HG03571 (cell line): ENCODE measurements around the gene SLC39A9.
"Not testable (repeated sequence)": the region's sequence is repeated elsewhere in the genome, so short reads cannot be mapped to it uniquely, and the experiment has no call there.

ENCODE experiments used
- ATAC-seq: cut with Tn5 transposase; IDR thresholded peaks from one replicate; pipeline ENCODE4 v1.9.1; 2021; ENCODE audit not compliant: unreplicated experiment

Gene SLC39A9

DNA sequence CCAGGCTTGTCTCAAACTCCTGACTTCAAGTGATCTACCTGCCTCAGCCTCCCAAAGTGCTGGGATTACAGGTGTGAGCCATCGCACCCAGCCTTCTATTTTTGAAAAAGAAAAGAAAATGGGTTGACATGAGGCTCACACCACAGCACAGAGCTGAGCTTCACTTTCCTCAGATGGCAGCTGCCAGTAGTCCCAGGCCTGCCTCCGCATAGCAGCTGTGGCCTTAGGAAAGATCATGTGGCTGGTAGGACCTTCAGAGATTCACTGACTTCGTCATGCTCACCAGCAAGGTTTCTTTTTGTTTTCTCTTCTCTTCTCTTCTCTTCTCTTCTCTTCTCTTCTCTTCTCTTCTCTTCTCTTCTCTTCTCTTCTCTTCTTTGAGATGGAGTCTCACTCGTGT, 99.8 kb downstream of the SLC39A9 start:
- not testable (repeated sequence) for ATAC-seq

DNA sequence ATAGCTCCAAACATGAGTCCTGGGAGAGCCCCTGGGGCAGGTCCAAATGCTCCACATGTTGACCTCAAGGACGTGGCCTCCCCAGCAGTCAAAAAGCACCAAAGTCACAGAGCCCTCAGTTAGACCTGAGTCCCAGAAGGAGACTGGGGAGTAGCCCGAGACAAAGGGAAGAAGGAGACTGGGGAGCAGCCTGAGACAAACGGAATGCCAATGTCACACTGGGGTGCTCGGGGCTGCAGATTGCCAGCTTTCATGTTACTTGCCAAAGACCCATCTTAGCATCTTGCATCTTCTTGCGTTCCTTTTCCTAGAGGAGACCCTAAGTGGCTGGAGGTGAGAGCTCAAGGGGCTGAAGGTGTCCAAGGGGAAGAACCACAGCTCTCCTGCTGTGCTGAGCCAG, 100.9 kb downstream of the SLC39A9 start:
- ATAC-seq: no peak

DNA sequence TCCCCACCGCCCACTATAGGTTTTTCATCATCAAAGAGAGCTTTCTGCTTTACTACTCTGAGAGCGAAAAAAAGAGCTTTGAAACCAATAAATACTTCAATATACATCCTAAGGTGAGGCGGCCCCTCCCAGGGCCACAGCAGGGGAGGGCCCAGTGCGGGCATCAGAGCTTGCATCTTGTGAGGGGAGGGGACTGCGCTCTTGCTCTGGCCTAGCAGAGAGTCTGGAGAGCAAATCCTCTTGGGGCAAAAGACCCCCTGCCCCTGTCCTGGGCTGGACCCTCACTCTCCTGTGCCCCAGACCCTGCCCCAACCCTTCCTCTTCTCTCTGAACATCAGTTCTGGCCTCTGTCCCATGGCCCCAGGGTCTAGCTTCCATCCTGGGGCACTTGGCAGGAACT, 101.6 kb downstream of the SLC39A9 start:
- ATAC-seq: no peak

- ATAC-seq: no peak
Observed at GRCh38 chr14:69500736-69501135, 102.2 kb downstream of the SLC39A9 start.

GRCh38 chr14:69501423-69501838, 102.9 kb downstream of the SLC39A9 start:
- ATAC-seq: no peak

GRCh38 chr14:69504775-69505174, 106.3 kb downstream of the SLC39A9 start:
- ATAC-seq: no peak

DNA sequence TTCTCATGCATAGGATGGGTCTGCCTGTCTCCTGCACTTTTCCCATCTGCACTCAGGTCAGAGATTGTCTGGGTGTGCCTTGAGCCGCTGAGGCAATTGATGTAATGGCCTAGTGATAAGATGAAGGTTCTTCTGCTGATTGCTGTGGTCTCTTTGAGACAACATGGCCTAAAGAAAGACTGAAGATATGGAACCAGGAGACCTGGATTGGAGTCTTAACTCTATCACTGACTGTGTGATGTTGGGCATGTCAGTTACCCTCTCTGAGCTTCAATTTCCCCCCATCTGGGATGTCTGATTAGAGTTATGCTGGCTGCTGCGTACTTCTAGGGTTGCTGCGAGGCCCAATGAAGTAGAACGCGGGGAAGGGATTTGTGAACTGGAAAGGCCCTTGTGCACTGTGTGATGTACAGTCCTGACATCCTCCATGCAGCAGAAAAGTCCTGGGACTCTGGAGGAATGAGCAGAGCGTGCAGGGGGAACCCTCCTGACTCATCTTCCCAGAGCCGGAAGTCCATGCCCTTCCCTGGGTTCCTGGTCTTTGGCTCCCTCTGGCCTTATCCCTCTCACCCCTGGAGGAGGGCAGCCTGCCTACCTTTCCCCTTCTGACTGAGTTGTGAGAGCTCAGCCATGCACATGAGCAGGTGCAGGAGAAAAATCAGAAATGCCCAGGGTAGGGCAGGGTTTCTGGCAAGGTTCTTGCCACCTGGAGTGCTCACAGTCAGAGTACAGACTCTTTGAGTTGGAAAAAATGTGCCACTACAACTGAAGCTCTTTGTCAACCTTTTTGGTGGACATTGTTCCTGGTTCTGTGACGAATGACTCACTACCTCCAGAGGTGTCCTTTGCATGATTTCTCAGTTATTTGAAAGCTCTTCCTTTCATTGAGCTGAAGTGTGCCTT, 107.1 kb downstream of the SLC39A9 start:
- ATAC-seq: no peak

DNA sequence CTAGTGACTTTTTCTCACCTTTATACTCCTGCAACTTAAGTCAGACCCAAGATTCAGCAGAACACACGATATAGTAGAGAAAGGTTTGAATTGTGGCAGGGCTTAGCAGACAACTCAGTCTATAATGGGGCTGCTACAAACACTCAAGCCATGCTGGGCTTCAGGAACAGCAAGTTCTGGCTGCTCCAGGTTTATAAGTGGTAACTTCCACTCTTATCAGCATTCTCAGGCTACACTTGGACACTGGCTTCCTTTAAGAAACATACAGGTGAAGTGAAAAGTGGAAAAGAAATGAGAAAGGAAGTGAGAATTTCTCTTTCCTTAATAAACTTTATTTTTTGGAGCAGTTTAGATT, 107.7 kb downstream of the SLC39A9 start:
- no peak for ATAC-seq
